ENCODE data around the gene TMCC1.

- TF ChIP-seq ZZZ3 (IDR thresholded peaks at IDR 0.05; ENCODE audit: control insufficient read depth, insufficient read length, low read depth) (no peak), SP1 (IDR thresholded peaks at IDR 0.05; ENCODE audit: low read depth, low read length) (no peak), BCLAF1 (IDR thresholded peaks at IDR 0.05) (no peak), CTCF (IDR thresholded peaks at IDR 0.05 in 2 of 3, conservative IDR thresholded peaks at IDR 0.05 in 1 of 3; ENCODE audit: control insufficient read depth in 2 of 3, extremely low read depth in 1 of 3, insufficient read depth in 1 of 3, low read depth in 3 of 3, low read length in 3 of 3) (no peak), POLR2A (IDR thresholded peaks at IDR 0.05; ENCODE audit: low read depth, low read length) (no peak), BCL3 (IDR thresholded peaks at IDR 0.05; ENCODE audit: borderline replicate concordance, insufficient read depth, low read depth, low read length, poor library complexity, severe bottlenecking) (no peak), BCL11A (IDR thresholded peaks at IDR 0.05; ENCODE audit: low read depth, low read length) (no peak), ZNF274 (IDR thresholded peaks at IDR 0.05; ENCODE audit: insufficient read depth, insufficient read length) (no peak), ATF2 (IDR thresholded peaks at IDR 0.05; ENCODE audit: low read length) (no peak), POLR2AphosphoS5 (IDR thresholded peaks at IDR 0.05; ENCODE audit: low read length) (no peak), TARDBP (IDR thresholded peaks at IDR 0.05; ENCODE audit: borderline replicate concordance) (no peak), SREBF2 (IDR thresholded peaks at IDR 0.05; ENCODE audit: low read length) (no peak), CREB1 (IDR thresholded peaks at IDR 0.05; ENCODE audit: low read depth) (no peak)
Observed at GRCh38 chr3:129622226-129622874, 271.2 kb downstream of the TMCC1 start.

Measured in GM12878 (cell line).